HG03520 (cell line): Measurements from ENCODE around the gene TRMO.
"Not testable (repeated sequence)": the region's sequence is repeated elsewhere in the genome, so short reads cannot be mapped to it uniquely, and the experiment has no call there.

Experiments
- ATAC-seq: cut with Tn5 transposase; IDR thresholded peaks from one replicate; pipeline ENCODE4 v1.9.1; 2021; ENCODE audit warnings: mild to moderate bottlenecking, moderate library complexity; ENCODE audit not compliant: unreplicated experiment

TRMO gene

DNA sequence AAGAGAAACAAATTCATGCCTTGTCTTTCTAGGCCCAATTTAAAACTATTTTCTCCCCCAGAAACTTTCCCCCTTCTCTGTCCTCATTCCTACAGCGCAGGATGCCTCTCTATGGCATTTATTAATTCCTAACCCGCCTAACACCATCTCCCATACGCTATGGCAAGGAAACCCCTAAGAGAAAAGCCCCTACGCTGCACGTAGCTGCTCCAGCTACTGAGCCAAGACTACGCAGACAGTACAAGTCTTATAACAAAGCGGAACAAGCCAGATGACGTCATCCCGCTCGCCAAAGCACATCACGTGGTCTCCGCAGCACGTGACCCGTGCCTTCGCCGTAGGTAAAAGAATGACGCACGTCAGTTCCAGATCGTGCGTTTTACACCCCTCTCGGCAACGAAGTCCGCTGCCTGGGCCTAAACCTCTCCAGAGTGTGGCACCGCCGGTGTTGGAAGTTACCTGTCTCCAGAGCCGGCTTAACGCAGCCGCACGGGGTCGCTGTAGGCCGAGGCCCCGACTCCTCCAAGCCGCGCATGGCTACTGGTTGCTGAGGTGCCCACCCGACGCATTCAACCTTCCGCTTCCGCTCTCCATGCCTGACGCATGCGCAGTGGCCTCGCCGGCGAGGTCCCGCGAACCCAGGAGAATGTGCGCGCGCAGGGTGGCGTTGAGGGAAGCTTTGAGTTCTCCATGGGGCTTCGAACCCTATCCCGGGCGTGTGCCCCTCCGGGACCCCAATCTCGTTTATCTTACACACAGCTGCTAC lies at the start of gene TRMO:
Gene TRMO (minus strand): TSS at position 542 of the 766 bp plus-strand sequence. CDS start 7 bp downstream, at position 535.
- ATAC-seq, result peak; percentile 77

DNA sequence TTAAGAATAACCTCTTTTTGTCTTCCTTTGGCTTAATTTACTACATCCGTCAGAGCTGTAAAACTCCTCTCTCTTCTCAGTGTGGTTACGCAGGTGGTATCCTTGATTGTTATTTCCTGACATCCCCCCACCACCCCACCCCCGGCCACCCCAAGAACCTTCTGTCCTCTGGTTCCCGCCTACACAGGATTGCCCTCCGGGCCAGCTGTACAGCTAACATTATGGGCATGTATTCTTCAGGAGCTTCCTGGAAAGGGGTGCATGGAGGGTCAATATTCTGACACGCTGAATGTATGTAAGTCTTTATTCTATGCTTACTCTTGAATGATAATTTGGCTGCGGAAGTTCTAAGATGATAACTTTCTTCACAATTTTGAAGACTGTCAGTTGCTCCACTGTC lies 47.9 kb upstream of the TRMO start:
- no peak for ATAC-seq

- ATAC-seq, result no peak
Measured at GRCh38 chr9:97969014-97969413, 46.7 kb upstream of the TRMO start.

GRCh38 chr9:97966493-97966892 lies 44.2 kb upstream of the TRMO start:
- no peak for ATAC-seq

DNA sequence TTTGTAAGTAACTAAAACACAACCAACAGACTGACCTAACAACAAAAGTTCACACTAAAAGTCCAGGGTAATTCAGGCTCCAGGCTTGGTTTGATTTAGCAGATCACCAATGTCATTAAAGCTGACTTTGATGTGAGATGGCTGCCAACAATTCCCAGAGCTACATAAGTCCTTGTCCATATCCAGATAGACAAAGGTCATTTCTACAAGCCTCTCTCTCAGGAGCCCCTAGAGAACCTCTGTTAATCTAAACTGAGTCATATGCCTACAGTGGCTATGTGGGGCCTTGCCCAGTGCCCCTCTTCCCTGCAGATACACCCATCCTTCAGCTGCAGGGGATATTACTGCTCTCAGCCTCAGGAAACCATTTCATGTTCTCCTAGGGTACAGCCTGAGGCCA lies 42.6 kb upstream of the TRMO start:
- no peak for ATAC-seq

GRCh38 chr9:97963232-97963631 lies 40.9 kb upstream of the TRMO start:
- no peak for ATAC-seq

DNA sequence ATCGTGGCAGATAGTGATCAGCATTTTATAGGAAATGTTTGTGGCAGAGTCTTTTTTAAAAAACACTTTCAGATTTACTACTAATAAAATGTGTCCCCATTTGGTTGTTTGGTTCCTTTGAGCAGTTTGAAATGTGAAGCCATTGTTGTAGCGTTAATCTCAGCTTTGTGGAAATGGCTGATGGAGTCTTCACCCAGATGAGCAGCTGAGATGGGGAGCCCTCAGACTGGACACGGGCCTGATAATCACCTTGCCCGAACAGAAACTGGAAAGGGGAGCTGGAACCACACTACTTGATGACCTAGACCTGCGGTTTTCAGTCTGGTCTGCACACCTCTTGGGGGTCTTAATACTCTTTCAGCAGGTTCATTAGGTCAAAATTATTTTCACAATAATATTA lies 40.3 kb upstream of the TRMO start:
- no peak for ATAC-seq

DNA sequence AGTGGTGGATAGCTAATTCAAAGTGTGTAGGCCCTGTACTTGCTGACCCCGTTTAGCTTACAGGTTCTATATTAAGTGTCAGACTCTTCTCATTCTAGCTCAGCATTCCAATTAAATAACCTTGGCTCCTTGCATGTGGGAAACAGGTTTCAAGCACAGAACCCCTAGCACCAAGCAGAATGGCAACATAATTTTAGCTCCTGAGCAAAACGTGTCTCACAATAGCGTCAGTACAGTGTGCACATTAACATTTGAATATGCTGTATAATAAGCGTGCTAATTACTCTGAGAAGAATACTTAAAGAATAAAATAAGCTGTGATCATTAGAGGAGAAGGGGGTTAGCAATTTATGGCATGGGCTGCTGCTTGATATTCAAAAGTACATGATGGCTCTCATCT lies 39.8 kb upstream of the TRMO start:
- ATAC-seq, result no peak

DNA sequence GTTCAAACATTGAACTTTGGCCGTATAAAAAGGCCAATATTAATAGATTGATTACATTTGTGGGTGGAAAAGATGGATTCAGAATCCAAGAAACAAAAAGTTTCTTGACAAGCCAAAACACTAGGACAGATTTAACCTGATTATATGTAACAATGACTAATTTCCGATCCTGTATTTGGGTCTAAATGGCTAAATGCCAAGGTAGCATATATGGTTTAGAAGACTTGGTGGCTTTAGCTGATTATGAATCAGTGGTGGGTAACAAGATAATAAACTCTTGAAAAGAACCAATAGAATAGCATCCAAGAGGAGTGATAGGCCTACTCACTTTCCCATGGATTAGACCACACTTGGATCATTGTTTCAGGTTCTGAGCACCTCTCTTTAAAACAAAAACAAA lies 39.1 kb upstream of the TRMO start:
- ATAC-seq, result no peak

- ATAC-seq, result not testable (repeated sequence)
Measured at GRCh38 chr9:97960678-97961328, 38.5 kb upstream of the TRMO start.

DNA sequence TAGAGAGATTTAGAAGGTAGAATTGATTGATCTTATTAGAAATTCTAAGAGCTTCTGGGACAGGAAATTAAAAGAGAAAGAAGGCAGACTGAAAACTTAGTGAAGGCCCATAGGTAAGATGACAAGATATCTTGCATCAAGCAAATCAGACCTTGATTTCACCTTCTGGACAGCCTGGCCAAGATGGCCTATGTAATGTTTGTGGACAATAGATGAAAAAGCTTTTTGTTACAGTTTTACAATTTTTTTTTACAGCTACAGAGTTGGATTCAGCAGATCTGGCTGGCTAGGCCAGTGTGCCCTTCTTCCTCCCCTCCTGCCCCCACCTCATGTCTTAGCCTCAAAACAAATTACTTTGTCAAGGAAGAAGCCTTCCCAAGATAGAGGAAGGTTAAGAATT lies 37.3 kb upstream of the TRMO start:
- ATAC-seq, result no peak

DNA sequence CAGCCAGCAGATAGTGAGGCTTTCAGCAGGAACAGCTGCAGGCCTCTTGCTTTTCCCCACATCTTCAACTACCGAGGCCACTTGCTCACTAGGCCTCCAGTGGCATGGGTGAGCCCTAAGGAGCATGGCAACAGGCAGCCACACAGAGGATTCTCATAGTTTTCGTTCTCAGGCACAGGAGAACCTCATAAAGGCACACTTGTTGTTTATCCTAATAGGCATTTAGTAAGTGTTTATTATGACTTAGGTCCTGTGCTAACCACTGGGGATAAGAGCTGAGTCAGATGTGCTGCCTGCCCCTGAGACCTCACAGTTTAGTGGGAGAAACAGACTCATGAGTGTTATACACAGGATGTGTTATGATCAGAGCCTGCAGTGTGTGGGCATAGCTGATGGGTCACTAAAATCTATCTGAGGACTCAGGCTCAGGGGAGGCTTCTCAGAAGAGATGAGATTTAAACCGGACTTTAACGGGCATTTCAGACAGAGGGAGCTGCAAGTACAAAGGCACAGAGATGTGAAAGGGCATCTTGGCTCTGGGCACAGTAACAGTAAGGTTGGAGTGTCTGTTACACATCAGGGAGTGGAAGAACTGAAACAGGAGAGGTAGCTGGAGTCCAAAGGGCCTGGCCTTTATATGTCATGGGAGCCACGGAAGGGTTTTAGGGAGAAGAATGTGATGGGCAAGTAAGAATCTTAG lies 36.7 kb upstream of the TRMO start:
- ATAC-seq, result no peak

- ATAC-seq, result no peak
Measured at GRCh38 chr9:97956331-97956730, 34.0 kb upstream of the TRMO start.

- no peak for ATAC-seq
Measured at GRCh38 chr9:97954550-97954989, 32.3 kb upstream of the TRMO start.

GRCh38 chr9:97950873-97951272 lies 28.6 kb upstream of the TRMO start:
- not testable (repeated sequence) for ATAC-seq

GRCh38 chr9:97947094-97947493 lies 24.8 kb upstream of the TRMO start:
- ATAC-seq, result not testable (repeated sequence)

DNA sequence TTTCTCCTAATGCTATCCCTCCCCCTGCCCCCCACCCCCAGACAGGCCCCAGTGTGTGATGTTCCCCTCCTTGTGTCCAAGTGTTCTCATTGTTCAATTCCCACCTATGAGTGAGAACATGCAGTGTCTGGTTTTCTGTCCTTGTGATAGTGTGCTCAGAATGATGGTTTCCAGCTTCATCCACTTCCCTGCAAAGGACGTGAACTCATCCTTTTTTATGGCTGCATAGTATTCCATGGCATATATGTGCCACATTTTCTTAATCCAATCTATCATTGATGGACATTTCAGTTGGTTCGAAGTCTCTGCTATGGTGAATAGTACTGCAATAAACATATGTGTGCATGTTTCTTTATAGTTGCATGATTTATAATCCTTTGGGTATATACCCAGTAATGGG lies 23.2 kb upstream of the TRMO start:
- ATAC-seq, result not testable (repeated sequence)

DNA sequence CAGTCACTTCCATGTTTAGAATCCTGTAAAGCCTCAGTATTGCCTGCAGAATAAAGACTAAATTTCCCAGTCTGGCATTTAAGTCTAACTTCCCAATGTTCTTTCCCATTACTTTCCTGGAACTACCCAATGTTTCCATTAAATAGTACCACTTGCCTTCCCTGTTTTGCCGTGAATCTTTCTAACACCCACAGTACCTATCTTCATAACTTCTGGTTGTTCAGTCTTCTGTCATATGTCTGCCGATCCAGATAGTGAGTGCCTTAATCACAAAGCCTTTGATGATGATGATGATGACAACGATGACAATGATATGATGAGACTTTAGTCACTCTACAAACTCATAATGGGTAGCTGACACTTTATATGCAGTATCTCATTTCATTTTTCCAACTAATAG lies 22.3 kb upstream of the TRMO start:
- ATAC-seq, result no peak

DNA sequence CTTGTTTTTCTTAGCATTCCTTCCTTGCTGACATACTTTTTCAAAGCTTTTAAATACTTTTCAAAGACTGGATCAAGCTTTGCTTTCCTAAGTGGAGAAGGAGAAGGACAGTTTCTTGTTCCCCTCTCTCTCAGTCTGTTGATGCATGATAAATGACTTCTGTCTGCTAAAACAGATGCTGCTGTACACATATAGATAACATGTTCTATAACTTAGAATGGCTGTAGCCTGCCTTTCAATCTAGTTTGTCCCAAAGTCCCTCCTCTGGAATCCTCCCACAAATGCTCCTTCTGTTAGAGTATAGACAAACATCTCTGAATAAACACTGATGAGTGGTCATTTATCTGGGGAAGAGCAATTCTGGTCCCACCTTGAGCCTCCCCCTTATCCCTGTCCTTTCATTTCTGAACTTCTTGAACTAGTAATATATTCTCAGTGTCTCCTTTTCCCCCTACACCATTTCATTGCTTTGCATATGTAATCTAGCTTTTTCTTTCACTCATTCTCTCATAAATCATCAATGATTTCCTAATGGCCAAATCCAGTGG lies 21.1 kb upstream of the TRMO start:
- ATAC-seq, result no peak

- ATAC-seq, result no peak
Measured at GRCh38 chr9:97941323-97941722, 19.0 kb upstream of the TRMO start.

GRCh38 chr9:97940741-97941140 lies 18.4 kb upstream of the TRMO start:
- no peak for ATAC-seq

- ATAC-seq, result no peak
Measured at GRCh38 chr9:97940233-97940632, 17.9 kb upstream of the TRMO start.
